GM23248 (cell line): ENCODE results near the gene UBA3.

Source experiments
- EZH2 ChIP-seq: fragments of 200-600 bp; sonication (generic); IDR thresholded peaks from 2 replicates; pipeline ENCODE4 v1.6.1; 2018; ENCODE audit warnings: antibody characterized with exemption, mild to moderate bottlenecking; ENCODE audit not compliant: insufficient read depth, poor library complexity, severe bottlenecking
- EZH2phosphoT487 ChIP-seq: fragments of 200-600 bp; sonication (generic); IDR thresholded peaks from 2 replicates; pipeline ENCODE4 v1.6.1; 2018; ENCODE audit warnings: antibody characterized with exemption, moderate library complexity, mild to moderate bottlenecking, low read depth; ENCODE audit not compliant: insufficient read depth

DNA sequence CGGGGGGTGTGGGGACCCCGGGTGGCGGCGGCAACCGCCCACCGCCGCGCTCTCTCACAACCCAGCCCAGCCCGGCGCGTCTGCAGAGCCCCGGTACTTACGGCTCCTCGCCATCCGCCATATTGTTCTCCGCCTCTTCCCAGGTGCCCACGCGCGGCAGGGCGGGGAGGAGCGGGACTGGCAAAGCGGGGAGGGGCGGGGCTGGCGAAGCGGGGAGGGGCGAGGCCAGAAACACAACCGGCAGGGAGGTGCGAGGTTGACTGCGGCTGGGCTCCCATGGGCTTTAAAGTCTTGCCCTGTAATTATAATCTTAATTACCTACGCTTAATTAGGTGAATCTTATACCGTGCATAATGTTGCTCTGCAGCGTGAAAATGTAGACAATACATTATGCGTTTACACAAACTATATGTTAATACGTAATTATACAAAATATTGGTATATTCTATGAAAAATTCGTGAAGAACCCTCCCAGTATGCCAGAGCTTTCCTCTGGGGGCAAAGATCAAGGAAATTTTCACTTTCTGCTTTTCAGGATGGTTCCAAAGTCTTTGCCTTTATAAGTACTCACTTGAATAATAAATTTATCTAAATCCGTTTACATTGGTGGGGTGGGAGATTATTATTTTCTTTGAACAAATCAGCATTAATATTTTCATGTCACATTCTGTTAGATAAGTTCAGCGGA, at the start of gene UBA3:
- TF ChIP-seq EZH2 (no peak), EZH2phosphoT487 (no peak)
